NCI-H524 treated with DMSO at 0.1 percent for 48 hours (cell line): Measurements from ENCODE around the gene CDC34.

Experiments
- DNase-seq: peaks from one replicate; lab custom pipeline; 2025; lab: John Stamatoyannopoulos, UW

The CDC34 gene

GRCh38 chr19:588741-589692 lies 57.5 kb downstream of the CDC34 start:
- DNase-seq = no peak

GRCh38 chr19:589693-590395 lies 58.3 kb downstream of the CDC34 start, which contains the start of gene HCN2:
TSS of gene HCN2 (plus strand) at chr19:589881. CDS start at chr19:589946, 65 bp downstream.
- no peak for DNase-seq

GRCh38 chr19:590396-590745 lies 58.8 kb downstream of the CDC34 start:
- DNase-seq = no peak

- no peak for DNase-seq
These were observed 59.2 kb downstream of the CDC34 start for GRCh38 chr19:590750-591098.

GRCh38 chr19:591099-591958 lies 59.8 kb downstream of the CDC34 start:
- DNase-seq = no peak
